OCI-LY1 (cell line): ENCODE results near the gene CDH4.

Experiments used
- CTCF ChIP-seq: fragments of 200-600 bp; sonication (generic), shearing (Covaris generic); IDR thresholded peaks from 2 replicates; pipeline ENCODE4 v1.5.1; 2017; ENCODE audit warnings: mild to moderate bottlenecking, antibody characterized with exemption, low read length, moderate library complexity, mixed read lengths
- EZH2 ChIP-seq: fragments of 200-600 bp; sonication (generic), shearing (Covaris generic); IDR thresholded peaks from 2 replicates; pipeline ENCODE4 v1.8.0; 2017; ENCODE audit warnings: borderline replicate concordance, mixed run types, mild to moderate bottlenecking, antibody characterized with exemption, low read length, moderate library complexity, mixed read lengths

- TF ChIP-seq EZH2 = no peak
- no peak for TF ChIP-seq CTCF
Measured at GRCh38 chr20:61426352-61426751, 174.3 kb downstream of the CDH4 start.
